ENCODE results near the gene GORAB. TPM values are rescaled to one million over a fixed set of nuclear protein-coding genes. Genes with fewer than 3 reads are reported as not detected.

The GORAB gene
- polyA plus RNA-seq, 1 of the 3 experiments (the other 2 are of a cell fraction) = 10.5 TPM

GRCh38 chr1:170598618-170599017 lies 66.7 kb downstream of the GORAB start:
- TF ChIP-seq POLR2AphosphoS5 (IDR thresholded peaks at IDR 0.05; ENCODE audit: low read depth, low read length) (no peak), ELF1 (IDR thresholded peaks at IDR 0.05) (no peak), SMC3 (IDR thresholded peaks at IDR 0.05; ENCODE audit: low read depth, low read length) (no peak), SIN3A (IDR thresholded peaks at IDR 0.05; ENCODE audit: borderline replicate concordance, low read depth, low read length) (no peak), RCOR1 (IDR thresholded peaks at IDR 0.05; ENCODE audit: low read length) (no peak), TEAD4 (IDR thresholded peaks at IDR 0.05; ENCODE audit: borderline replicate concordance, insufficient read depth) (no peak), EP300 (IDR thresholded peaks at IDR 0.05; ENCODE audit: borderline replicate concordance in 1 of 2, low read depth in 1 of 2, low read length in 1 of 2) (no peak), NFIC (IDR thresholded peaks at IDR 0.05; ENCODE audit: borderline replicate concordance) (no peak), FOSL2 (IDR thresholded peaks at IDR 0.05; ENCODE audit: borderline replicate concordance, low read depth) (no peak), MXI1 (IDR thresholded peaks at IDR 0.05; ENCODE audit: low read depth, low read length) (no peak), FOXM1 (IDR thresholded peaks at IDR 0.05; ENCODE audit: low read depth) (no peak), REST (IDR thresholded peaks at IDR 0.05; ENCODE audit: low read depth, low read length) (no peak), IRF3 (IDR thresholded peaks at IDR 0.05; ENCODE audit: low read depth, low read length) (no peak), RXRA (IDR thresholded peaks at IDR 0.05; ENCODE audit: borderline replicate concordance, low read depth) (no peak)
- CTCF ChIA-PET = no interaction called here
- no peaks in the 10 kb centered on the region for H3K27me3 ChIP-seq (ENCODE audit: insufficient read depth)

GRCh38 chr1:170599033-170599432 lies 67.1 kb downstream of the GORAB start:
- H3K4me3 ChIP-seq (ENCODE audit: low read depth in 2 of 2, low read length in 1 of 2) = no peak overlapping the region
- TF ChIP-seq NRF1 (IDR thresholded peaks at IDR 0.05; ENCODE audit: low read depth, low read length) (no peak), RFX5 (IDR thresholded peaks at IDR 0.05; ENCODE audit: low read length) (no peak), USF2 (IDR thresholded peaks at IDR 0.05; ENCODE audit: borderline replicate concordance, low read depth, low read length) (no peak), NFIC (IDR thresholded peaks at IDR 0.05; ENCODE audit: borderline replicate concordance) (no peak)
- CTCF ChIA-PET = no interaction called here

More at GRCh38 chr1:170598618-170599017, 66.7 kb downstream of the GORAB start:
- Histone ChIP-seq H3K27ac (ENCODE audit: low read depth in 2 of 2, low read length in 1 of 2) (no peak overlapping the region), H3K4me1 (ENCODE audit: control insufficient read depth in 1 of 2, insufficient read depth in 2 of 2, low read depth in 1 of 2, low read length in 1 of 2) (peaks cover 0 to 4% of the 10 kb centered on the region in 2 experiments; a peak in 2 of 4 replicates), H3K9me2 (no peaks in the 10 kb centered on the region), H3K9ac (no peak overlapping the region), H3F3A (replicated peaks; ENCODE audit: insufficient read depth) (no peaks in the 10 kb centered on the region), H3K4me2 (no peak overlapping the region), H3K79me2 (ENCODE audit: insufficient read depth) (no peaks in the 10 kb centered on the region), H4K20me1 (ENCODE audit: insufficient read depth) (no peaks in the 10 kb centered on the region), H3K9me3 (no peaks in the 10 kb centered on the region), H2AFZ (ENCODE audit: low read depth) (no peak overlapping the region), H3K36me3 (replicated peaks in 1 of 2; ENCODE audit: control insufficient read depth in 1 of 2, insufficient read depth in 2 of 2, low read length in 1 of 2) (no peaks in the 10 kb centered on the region), H3K4me3 (ENCODE audit: low read depth in 2 of 2, low read length in 1 of 2) (no peak overlapping the region)
- POLR2A ChIA-PET = no interaction called here
- 30% methylated on average over 1 of the region's 1 CpG for WGBS (ENCODE audit: low lambda C conversion rate)
- DNase-seq = no peak

More at GRCh38 chr1:170599033-170599432, 67.1 kb downstream of the GORAB start:
- Histone ChIP-seq H3K9ac (no peak overlapping the region), H3K36me3 (replicated peaks in 1 of 2; ENCODE audit: control insufficient read depth in 1 of 2, insufficient read depth in 2 of 2, low read length in 1 of 2) (no peaks in the 10 kb centered on the region), H3K4me2 (no peak overlapping the region), H4K20me1 (ENCODE audit: insufficient read depth) (no peaks in the 10 kb centered on the region), H3K4me1 (ENCODE audit: control insufficient read depth in 1 of 2, insufficient read depth in 2 of 2, low read depth in 1 of 2, low read length in 1 of 2) (peaks cover 0 to 4% of the 10 kb centered on the region in 2 experiments; a peak in 2 of 4 replicates), H3K9me3 (no peaks in the 10 kb centered on the region), H3K79me2 (ENCODE audit: insufficient read depth) (no peaks in the 10 kb centered on the region), H3K9me2 (no peaks in the 10 kb centered on the region), H3K27me3 (ENCODE audit: insufficient read depth) (no peaks in the 10 kb centered on the region), H2AFZ (ENCODE audit: low read depth) (no peak overlapping the region), H3F3A (replicated peaks; ENCODE audit: insufficient read depth) (no peaks in the 10 kb centered on the region), H3K27ac (ENCODE audit: low read depth in 2 of 2, low read length in 1 of 2) (no peak overlapping the region)
- no peak for DNase-seq
- POLR2A ChIA-PET = no interaction called here
